Measurements from ENCODE around the gene KRT37.

DNA sequence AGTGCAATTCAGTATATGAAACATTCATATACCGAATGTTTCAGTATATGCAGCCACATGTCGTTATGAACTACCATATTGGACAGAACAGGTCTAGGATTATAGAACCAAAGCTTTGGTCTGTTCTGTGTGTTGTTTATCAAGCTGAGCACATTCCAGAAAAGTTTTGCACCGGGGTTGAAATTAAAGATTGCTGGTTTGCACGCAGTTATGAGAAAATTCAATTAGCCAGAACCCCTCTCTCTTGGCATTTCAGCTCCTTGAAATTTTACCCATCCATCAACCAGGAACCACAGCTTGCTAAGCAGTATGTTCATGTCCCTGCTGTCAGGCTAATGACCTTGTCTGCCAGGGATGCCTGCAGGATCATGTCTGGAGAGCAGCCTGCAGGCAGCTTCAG is 33.3 kb upstream of the KRT37 start:
- TF ChIP-seq, protein P1, sequence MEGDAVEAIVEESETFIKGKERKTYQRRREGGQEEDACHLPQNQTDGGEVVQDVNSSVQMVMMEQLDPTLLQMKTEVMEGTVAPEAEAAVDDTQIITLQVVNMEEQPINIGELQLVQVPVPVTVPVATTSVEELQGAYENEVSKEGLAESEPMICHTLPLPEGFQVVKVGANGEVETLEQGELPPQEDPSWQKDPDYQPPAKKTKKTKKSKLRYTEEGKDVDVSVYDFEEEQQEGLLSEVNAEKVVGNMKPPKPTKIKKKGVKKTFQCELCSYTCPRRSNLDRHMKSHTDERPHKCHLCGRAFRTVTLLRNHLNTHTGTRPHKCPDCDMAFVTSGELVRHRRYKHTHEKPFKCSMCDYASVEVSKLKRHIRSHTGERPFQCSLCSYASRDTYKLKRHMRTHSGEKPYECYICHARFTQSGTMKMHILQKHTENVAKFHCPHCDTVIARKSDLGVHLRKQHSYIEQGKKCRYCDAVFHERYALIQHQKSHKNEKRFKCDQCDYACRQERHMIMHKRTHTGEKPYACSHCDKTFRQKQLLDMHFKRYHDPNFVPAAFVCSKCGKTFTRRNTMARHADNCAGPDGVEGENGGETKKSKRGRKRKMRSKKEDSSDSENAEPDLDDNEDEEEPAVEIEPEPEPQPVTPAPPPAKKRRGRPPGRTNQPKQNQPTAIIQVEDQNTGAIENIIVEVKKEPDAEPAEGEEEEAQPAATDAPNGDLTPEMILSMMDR (IDR thresholded peaks at IDR 0.05; ENCODE audit: low read depth, low read length) = no peak
- no peak for TF ChIP-seq POLR2A (IDR thresholded peaks at IDR 0.05; ENCODE audit: extremely low read depth, insufficient read length)
- TF ChIP-seq, protein P2, sequence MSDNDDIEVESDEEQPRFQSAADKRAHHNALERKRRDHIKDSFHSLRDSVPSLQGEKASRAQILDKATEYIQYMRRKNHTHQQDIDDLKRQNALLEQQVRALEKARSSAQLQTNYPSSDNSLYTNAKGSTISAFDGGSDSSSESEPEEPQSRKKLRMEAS (IDR thresholded peaks at IDR 0.05; ENCODE audit: low read depth, low read length) = no peak
